ENCODE results near the gene GNAI1. TPM values are rescaled to one million over a fixed set of nuclear protein-coding genes. Genes with fewer than 3 reads are reported as not detected.

The GNAI1 gene
- total and polyA plus RNA-seq, 2 donors (not counting 1 experiment from before 2014, with no cell fraction given): not detected

GRCh38 chr7:80181411-80181810 lies 46.8 kb downstream of the GNAI1 start:
- Histone ChIP-seq H3K79me2 (ENCODE audit: control insufficient read depth, insufficient read depth, low read length) (no peaks in the 10 kb centered on the region), H3K27ac (ENCODE audit: low read length in 2 of 2) (no peak overlapping the region), H3K27me3 (replicated peaks in 1 of 4; ENCODE audit: control extremely low read depth in 1 of 4, control insufficient read depth in 3 of 4, insufficient read depth in 4 of 4, low read length in 3 of 4) (no peaks in the 10 kb centered on the region), H3K4me3 (ENCODE audit: control extremely low read depth in 1 of 5, extremely low read depth in 1 of 5, insufficient read depth in 1 of 5, low read depth in 2 of 5, low read length in 4 of 5) (no peak overlapping the region), H3K9me3 (ENCODE audit: control extremely low read depth in 1 of 3, control insufficient read depth in 2 of 3, insufficient read depth in 1 of 3, low read length in 2 of 3) (peaks cover 0 to 2% (median 0%) of the 10 kb centered on the region in 3 donors), H3K9ac (ENCODE audit: low read length) (no peak overlapping the region), H3K4me1 (ENCODE audit: control insufficient read depth in 2 of 2, insufficient read depth in 2 of 2, low read length in 2 of 2) (no peaks in the 10 kb centered on the region), H3K4me2 (replicated peaks; ENCODE audit: low read depth, low read length, poor library complexity, severe bottlenecking) (no peak overlapping the region), H4K20me1 (ENCODE audit: control insufficient read depth, insufficient read depth, low read length, poor library complexity, severe bottlenecking) (no peaks in the 10 kb centered on the region), H2AFZ (ENCODE audit: insufficient read depth, low read depth, low read length, poor library complexity, severe bottlenecking) (no peak overlapping the region), H3K36me3 (replicated peaks in 1 of 2; ENCODE audit: control extremely low read depth in 1 of 2, control insufficient read depth in 1 of 2, extremely low read depth in 1 of 2, insufficient read depth in 2 of 2, low read length in 1 of 2) (no peaks in the 10 kb centered on the region)
- intact Hi-C loops (cut with micrococcal nuclease): no loop called here
- WGBS (ENCODE audit: insufficient coverage): 100% methylated on average over 3 of the region's 4 CpGs
- no peaks in the 10 kb centered on the region for H3K9me3 Mint-ChIP-seq (ENCODE audit: insufficient read depth)
- ChIA-PET CTCF (no interaction called here), POLR2A (no interaction called here)
- no peak overlapping the region for H3K4me3 Mint-ChIP-seq
- no peak for TF ChIP-seq EZH2 (IDR thresholded peaks at IDR 0.05; ENCODE audit: borderline replicate concordance, insufficient read depth, low read depth, low read length, poor library complexity, severe bottlenecking)
- TF ChIP-seq CTCF (IDR thresholded peaks at IDR 0.05): no peak
- H3K4me1 Mint-ChIP-seq: no peaks in the 10 kb centered on the region
- H3K27ac Mint-ChIP-seq: no peak overlapping the region
- H3K27me3 Mint-ChIP-seq: no peaks in the 10 kb centered on the region
- no peak for DNase-seq
- ATAC-seq (ENCODE audit: low read depth): no peak

- Mint-ChIP-seq H3K9me3 (ENCODE audit: insufficient read depth) (no peaks in the 10 kb centered on the region), H3K4me3 (no peak overlapping the region), H3K27ac (no peak overlapping the region), H3K4me1 (no peaks in the 10 kb centered on the region), H3K27me3 (no peaks in the 10 kb centered on the region)
- Histone ChIP-seq H3K9ac (ENCODE audit: low read length) (no peak overlapping the region), H3K27me3 (replicated peaks in 1 of 4; ENCODE audit: control extremely low read depth in 1 of 4, control insufficient read depth in 3 of 4, insufficient read depth in 4 of 4, low read length in 3 of 4) (no peaks in the 10 kb centered on the region), H3K79me2 (ENCODE audit: control insufficient read depth, insufficient read depth, low read length) (no peaks in the 10 kb centered on the region), H3K4me2 (replicated peaks; ENCODE audit: low read depth, low read length, poor library complexity, severe bottlenecking) (no peak overlapping the region), H3K27ac (ENCODE audit: low read length in 2 of 2) (no peak overlapping the region), H2AFZ (ENCODE audit: insufficient read depth, low read depth, low read length, poor library complexity, severe bottlenecking) (no peak overlapping the region), H3K9me3 (ENCODE audit: control extremely low read depth in 1 of 3, control insufficient read depth in 2 of 3, insufficient read depth in 1 of 3, low read length in 2 of 3) (no peaks in the 10 kb centered on the region), H3K4me1 (ENCODE audit: control insufficient read depth in 2 of 2, insufficient read depth in 2 of 2, low read length in 2 of 2) (no peaks in the 10 kb centered on the region), H3K36me3 (replicated peaks in 1 of 2; ENCODE audit: control extremely low read depth in 1 of 2, control insufficient read depth in 1 of 2, extremely low read depth in 1 of 2, insufficient read depth in 2 of 2, low read length in 1 of 2) (no peaks in the 10 kb centered on the region), H3K4me3 (ENCODE audit: control extremely low read depth in 1 of 5, extremely low read depth in 1 of 5, insufficient read depth in 1 of 5, low read depth in 2 of 5, low read length in 4 of 5) (no peak overlapping the region), H4K20me1 (ENCODE audit: control insufficient read depth, insufficient read depth, low read length, poor library complexity, severe bottlenecking) (no peaks in the 10 kb centered on the region)
- TF ChIP-seq CTCF (IDR thresholded peaks at IDR 0.05) (no peak), EZH2 (IDR thresholded peaks at IDR 0.05; ENCODE audit: borderline replicate concordance, insufficient read depth, low read depth, low read length, poor library complexity, severe bottlenecking) (no peak)
- ChIA-PET CTCF (no interaction called here), POLR2A (no interaction called here)
- intact Hi-C loops (cut with micrococcal nuclease): no loop called here
- DNase-seq: no peak
- no peak for ATAC-seq (ENCODE audit: low read depth)
- no CpG with 5 or more reads among the region's 3 CpGs for WGBS (ENCODE audit: insufficient coverage)
Observed at GRCh38 chr7:80182630-80183276, 48.1 kb downstream of the GNAI1 start.

All from B cell (primary cell).